NCI-H2107 (cell line): ENCODE results near the gene CDH13.

Source experiments
- DNase-seq: peaks from one replicate; lab custom pipeline; 2025; lab: John Stamatoyannopoulos, UW

The CDH13 gene

GRCh38 chr16:83769397-83770008 is 1142.7 kb downstream of the CDH13 start:
- DNase-seq: no peak

GRCh38 chr16:83771306-83771942 is 1144.7 kb downstream of the CDH13 start:
- no peak for DNase-seq

GRCh38 chr16:83772806-83773205 is 1146.0 kb downstream of the CDH13 start:
- no peak for DNase-seq

GRCh38 chr16:83774066-83774465 is 1147.3 kb downstream of the CDH13 start:
- no peak for DNase-seq

- DNase-seq: no peak
These were observed 1150.2 kb downstream of the CDH13 start for GRCh38 chr16:83776944-83777343.

GRCh38 chr16:83779886-83780285 is 1153.1 kb downstream of the CDH13 start:
- DNase-seq: no peak

- no peak for DNase-seq
These were observed 1158.7 kb downstream of the CDH13 start for GRCh38 chr16:83785455-83785854.

- no peak for DNase-seq
These were observed 1163.1 kb downstream of the CDH13 start for GRCh38 chr16:83789642-83790401.

GRCh38 chr16:83791916-83792315 is 1165.1 kb downstream of the CDH13 start:
- DNase-seq: no peak

GRCh38 chr16:83792391-83792790 is 1165.6 kb downstream of the CDH13 start:
- DNase-seq: no peak

GRCh38 chr16:83793179-83793578 is 1166.4 kb downstream of the CDH13 start:
- no peak for DNase-seq

- DNase-seq: no peak
These were observed 1168.2 kb downstream of the CDH13 start for GRCh38 chr16:83794860-83795554.

- DNase-seq: no peak
These were observed 1170.2 kb downstream of the CDH13 start for GRCh38 chr16:83797013-83797412.

- no peak for DNase-seq
These were observed 1172.6 kb downstream of the CDH13 start for GRCh38 chr16:83799336-83799735.

- DNase-seq: no peak
These were observed 1175.4 kb downstream of the CDH13 start for GRCh38 chr16:83802135-83802534.

- no peak for DNase-seq
These were observed 1175.9 kb downstream of the CDH13 start for GRCh38 chr16:83802554-83803205.

- no peak for DNase-seq
These were observed 1177.0 kb downstream of the CDH13 start for GRCh38 chr16:83803811-83804210.

- DNase-seq: no peak
These were observed 1177.6 kb downstream of the CDH13 start for GRCh38 chr16:83804366-83804765.

- DNase-seq: no peak
These were observed 1179.3 kb downstream of the CDH13 start for GRCh38 chr16:83806036-83806435.

GRCh38 chr16:83806731-83807130 is 1180.0 kb downstream of the CDH13 start:
- no peak for DNase-seq

GRCh38 chr16:83807327-83807709 is 1180.5 kb downstream of the CDH13 start:
- no peak for DNase-seq
